Right lobe of liver (tissue), 6 donors: ENCODE data around the gene CAPZB. TPM values are rescaled to one million over a fixed set of nuclear protein-coding genes. Genes with fewer than 3 reads are reported as not detected.
A peak's percentile ranks its signal among the peaks of the same experiment; 100 is the strongest.

Experiments
- ATAC-seq, 4 donors: fragments of 200-7000 bp; cut with Tn5 transposase; one replicate each; pipeline ENCODE4 v1.9.1; 2020; ENCODE audit warnings: mild to moderate bottlenecking in 4 of 4, moderate library complexity in 4 of 4
- DNase-seq, 3 donors: peaks; one replicate each; pipeline ENCODE4 v3.0.0-alpha.2; 2020
- H3K27ac ChIP-seq, 3 donors: fragments of 200-600 bp; one replicate each; pipeline ENCODE4 v1.8.0; 2022
- H3K27me3 ChIP-seq, 2 donors: fragments of 200-600 bp; one replicate each; pipeline ENCODE4 v1.8.0; 2022
- H3K36me3 ChIP-seq, 4 donors: fragments of 200-600 bp; sonication (generic) in 1 of 4; one replicate each; pipeline versions ENCODE4 v1.5.1 to v1.8.0; 2017 to 2022; ENCODE audit warnings: control low read depth in 1 of 4
- H3K4me1 ChIP-seq, 4 donors: fragments of 200-600 bp; sonication (generic) in 1 of 4; one replicate each; pipeline versions ENCODE4 v1.5.1 to v1.8.0; 2017 to 2022; ENCODE audit warnings: control low read depth in 1 of 4
- H3K4me3 ChIP-seq, 3 donors: fragments of 200-600 bp; one replicate each; pipeline ENCODE4 v1.8.0; 2022
- H3K9me3 ChIP-seq, 4 donors: fragments of 200-600 bp; sonication (generic) in 1 of 4; one replicate each; pipeline versions ENCODE4 v1.5.1 to v1.8.0; 2017 to 2022; ENCODE audit warnings: control low read depth in 1 of 4
- POLR2A ChIP-seq: fragments of 450-650 bp; IDR thresholded peaks from one replicate; pipeline ENCODE4 v1.6.1; 2017; ENCODE audit warnings: antibody characterized with exemption, mild to moderate bottlenecking
- whole genome bisulfite sequencing: methylation state at CpG from one replicate; pipeline ENCODE4 v1.1.6; 2018; ENCODE audit warnings: low coverage, low lambda C conversion rate; ENCODE audit not compliant: insufficient coverage; ENCODE audit errors: missing lambda C conversion rate; 5-methylcytosine and 5-hydroxymethylcytosine counted together
- intact Hi-C, 2 donors: fragments of 100-400 bp; cut with DNase I; formaldehyde crosslinking; loops; one replicate each; pipeline versions ENCODE4 v1.11.2 to v1.14.1; 2022
- total RNA-seq, 6 experiments: library from RNA; depleted of rRNA in 2 of 6; stranded (reverse); fragments of >200 nt in 2 of 6; fragmentation: NEBNext Ultra II Directional in 3 of 6; extraction: Animal tissue kit (Norgen Biotek cat#: 25700) in 3 of 6; gene quantifications; one replicate each; pipeline versions ENCODE4 v1.1.0 to v1.2.4, GENCODE V29; 2016 to 2023
- TF ChIP-seq, protein P1 (sequence below), 4 donors: fragments of 200-600 bp in 3 of 4; fragments of 450-650 bp in 1 of 4; IDR thresholded peaks; one replicate each; pipeline versions ENCODE4 v1.5.1 to v1.8.0; 2016 to 2022; ENCODE audit warnings: antibody characterized with exemption in 4 of 4, mild to moderate bottlenecking in 2 of 4
- donor health status: DM: no; HTN: yes; CAD: no.
- donor health status: DM: no; HTN: no; CAD: no.
- donor health status: DM: no; HTN: no; CAD: no.
- donor health status: DM: no; HTN: yes; CAD: no.
- donor health status: DM: no; HTN: yes; CAD: no.

The CAPZB gene
- total RNA-seq, 6 experiments from 2014 or later, result 53.5 to 117 (median 88.0) TPM

DNA sequence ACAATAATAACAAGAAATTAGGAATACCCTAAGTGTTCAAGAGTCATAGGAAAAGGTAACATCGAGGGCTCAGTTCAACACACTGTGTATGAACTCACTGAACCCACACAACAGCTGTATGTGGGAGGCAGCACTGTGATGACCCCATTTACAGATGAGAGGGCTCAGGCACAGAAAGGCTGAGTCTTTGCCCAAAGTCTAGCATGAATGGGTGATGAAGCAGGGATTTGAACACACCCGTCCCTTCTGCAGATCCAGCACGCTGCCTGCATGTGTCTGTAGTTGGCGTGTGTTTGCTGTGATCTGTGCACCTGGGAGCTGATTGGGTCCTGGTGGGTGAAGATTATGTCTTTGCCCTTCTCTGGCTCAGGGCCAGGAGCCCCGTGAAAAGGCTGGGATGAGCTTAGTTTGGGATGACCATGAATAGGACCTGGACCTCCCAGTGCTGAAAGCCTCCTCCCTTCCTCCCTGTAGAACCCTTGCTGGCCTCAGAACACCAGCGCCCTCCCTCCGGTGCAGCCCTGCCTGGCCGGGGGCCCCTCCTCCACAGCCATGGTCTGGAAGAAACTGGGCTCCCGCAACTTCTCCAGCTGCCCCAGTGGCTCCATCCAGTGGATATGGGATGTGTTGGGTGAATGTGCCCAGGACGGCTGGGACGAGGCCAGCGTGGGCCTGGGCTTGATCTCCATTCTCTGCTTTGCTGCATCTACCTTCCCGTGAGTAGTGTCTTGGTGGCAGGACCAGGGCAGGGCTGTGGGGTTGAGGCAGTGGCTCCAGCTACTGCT, 168.0 kb downstream of the CAPZB start:
- intact Hi-C loops, result no loop called here
- Histone ChIP-seq H3K36me3 (peaks cover 0 to 4% (median 1%) of the 10 kb centered on the region in 4 donors), H3K4me1 (peaks cover 0 to 10% (median 4%) of the 10 kb centered on the region in 4 donors), H3K27me3 (no peaks in the 10 kb centered on the region), H3K4me3 (no peak overlapping the region), H3K27ac (no peak overlapping the region), H3K9me3 (no peaks in the 10 kb centered on the region)
- DNase-seq (peak in 1 of 3 donors; percentile 47), ATAC-seq (no peak)
- 58% methylated on average over 2 of the region's 13 CpGs for WGBS
- TF ChIP-seq POLR2A, result no peak
- TF ChIP-seq, protein P1, sequence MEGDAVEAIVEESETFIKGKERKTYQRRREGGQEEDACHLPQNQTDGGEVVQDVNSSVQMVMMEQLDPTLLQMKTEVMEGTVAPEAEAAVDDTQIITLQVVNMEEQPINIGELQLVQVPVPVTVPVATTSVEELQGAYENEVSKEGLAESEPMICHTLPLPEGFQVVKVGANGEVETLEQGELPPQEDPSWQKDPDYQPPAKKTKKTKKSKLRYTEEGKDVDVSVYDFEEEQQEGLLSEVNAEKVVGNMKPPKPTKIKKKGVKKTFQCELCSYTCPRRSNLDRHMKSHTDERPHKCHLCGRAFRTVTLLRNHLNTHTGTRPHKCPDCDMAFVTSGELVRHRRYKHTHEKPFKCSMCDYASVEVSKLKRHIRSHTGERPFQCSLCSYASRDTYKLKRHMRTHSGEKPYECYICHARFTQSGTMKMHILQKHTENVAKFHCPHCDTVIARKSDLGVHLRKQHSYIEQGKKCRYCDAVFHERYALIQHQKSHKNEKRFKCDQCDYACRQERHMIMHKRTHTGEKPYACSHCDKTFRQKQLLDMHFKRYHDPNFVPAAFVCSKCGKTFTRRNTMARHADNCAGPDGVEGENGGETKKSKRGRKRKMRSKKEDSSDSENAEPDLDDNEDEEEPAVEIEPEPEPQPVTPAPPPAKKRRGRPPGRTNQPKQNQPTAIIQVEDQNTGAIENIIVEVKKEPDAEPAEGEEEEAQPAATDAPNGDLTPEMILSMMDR (IDR thresholded peaks at IDR 0.05), result no peak

DNA sequence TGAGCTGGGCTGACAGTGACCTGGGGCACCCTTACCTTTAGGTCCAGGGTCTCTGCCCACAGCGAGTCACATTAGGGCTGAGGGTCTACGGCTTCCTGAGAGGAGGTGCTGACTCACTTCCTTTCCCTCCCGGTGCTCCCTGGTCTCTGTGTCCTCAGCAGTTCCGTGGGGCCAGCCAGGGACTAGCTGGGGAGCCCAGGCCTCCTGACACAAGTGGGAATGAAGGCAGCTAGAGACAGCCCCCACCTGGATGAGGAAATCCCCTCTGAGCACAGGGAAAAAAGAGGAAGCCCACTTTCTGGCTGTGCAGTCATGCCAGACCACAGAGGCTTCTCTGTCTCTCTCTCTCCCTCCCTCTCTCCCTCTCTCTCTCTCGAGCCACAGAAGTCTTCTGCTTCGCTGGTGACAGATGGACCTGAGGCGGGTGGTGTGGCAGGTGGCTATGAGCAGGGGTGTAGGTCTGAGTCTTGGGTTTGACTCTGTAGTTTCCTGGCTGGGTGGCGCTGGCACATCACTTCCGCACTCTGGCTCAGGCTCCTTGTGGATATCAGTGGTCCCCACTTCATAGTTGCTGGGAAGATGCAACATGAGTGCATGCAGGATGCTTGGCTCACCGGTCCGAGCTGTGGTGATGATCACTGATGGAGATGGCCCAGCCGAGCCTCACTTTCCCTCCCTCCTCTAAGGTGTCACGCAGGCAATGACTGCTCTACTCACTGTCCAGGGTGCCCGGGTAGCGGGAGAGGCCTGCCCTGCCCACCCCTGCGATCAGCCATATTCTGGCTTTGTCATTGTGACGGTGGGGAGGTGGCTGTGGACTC, 169.8 kb downstream of the CAPZB start:
- WGBS, result 76% methylated on average over 5 of the region's 17 CpGs
- TF ChIP-seq, protein P1 (IDR thresholded peaks at IDR 0.05), result no peak
- TF ChIP-seq POLR2A, result no peak
- H3K4me3 ChIP-seq, result no peak overlapping the region
- H3K27me3 ChIP-seq, result no peaks in the 10 kb centered on the region
- H3K4me1 ChIP-seq, result peaks cover 0 to 18% (median 7%) of the 10 kb centered on the region in 4 donors
- H3K27ac ChIP-seq, result no peak overlapping the region
- peaks cover 0 to 4% (median 0%) of the 10 kb centered on the region in 4 donors for H3K36me3 ChIP-seq
- ATAC-seq (no peak), DNase-seq (peak in 2 of 3 donors; percentile 42 to 51)
- intact Hi-C loops, result no loop called here
- no peaks in the 10 kb centered on the region for H3K9me3 ChIP-seq

DNA sequence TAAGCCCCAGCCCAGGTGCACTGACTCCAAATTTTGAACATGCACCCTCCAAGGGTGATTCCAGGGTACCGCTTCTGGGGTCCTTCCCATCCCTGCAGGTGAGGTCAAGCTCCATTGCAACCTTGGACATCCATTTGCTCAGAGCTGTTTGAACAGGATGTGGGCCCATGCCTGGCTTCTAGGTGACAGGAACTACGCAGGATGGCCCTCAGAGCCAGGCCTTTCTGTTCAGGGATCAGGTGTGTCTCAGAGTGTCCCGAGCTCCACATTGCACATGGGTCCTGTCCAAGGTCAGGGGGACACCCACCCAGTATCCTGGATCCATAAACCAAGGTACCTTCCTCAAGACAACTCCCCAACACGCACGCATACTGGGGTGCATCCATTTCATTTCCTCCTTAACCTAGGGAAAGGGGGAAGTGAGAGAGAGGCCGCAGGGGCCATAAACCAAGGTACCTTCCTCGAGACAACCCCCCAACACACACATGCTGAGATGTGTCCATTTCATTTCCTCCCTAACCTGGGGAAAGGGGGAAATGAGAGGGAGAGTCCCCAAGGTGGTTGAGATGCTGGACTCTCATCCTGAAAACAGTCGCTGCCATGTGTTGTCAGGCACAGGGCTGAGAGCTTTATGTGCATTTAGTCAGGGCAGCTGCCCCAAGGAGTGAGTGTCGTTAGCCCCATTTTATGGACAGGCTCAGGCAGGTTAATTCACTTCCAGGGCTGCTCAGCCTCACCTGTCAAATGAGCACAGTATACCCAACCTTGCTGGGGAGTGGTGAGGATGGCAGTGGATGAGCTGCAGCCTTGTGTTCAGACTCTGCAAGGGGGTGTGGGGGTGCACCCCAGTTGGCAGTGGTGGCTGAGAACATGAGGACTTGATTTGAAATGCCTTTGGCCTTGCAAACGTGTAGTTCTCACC, 171.1 kb downstream of the CAPZB start:
- intact Hi-C loops, result no loop called here
- no peak for ATAC-seq
- H3K36me3 ChIP-seq, result peaks cover 0 to 4% (median 0%) of the 10 kb centered on the region in 4 donors
- H3K4me3 ChIP-seq, result no peak overlapping the region
- H3K9me3 ChIP-seq, result no peaks in the 10 kb centered on the region
- peak in 1 of 3 donors; percentile 39 for DNase-seq
- no peak overlapping the region for H3K27ac ChIP-seq
- TF ChIP-seq, protein P1 (IDR thresholded peaks at IDR 0.05), result no peak
- no peak for TF ChIP-seq POLR2A
- no peaks in the 10 kb centered on the region for H3K27me3 ChIP-seq
- peaks cover 0 to 18% (median 7%) of the 10 kb centered on the region in 4 donors for H3K4me1 ChIP-seq
- WGBS, result 71% methylated on average over 6 of the region's 10 CpGs

DNA sequence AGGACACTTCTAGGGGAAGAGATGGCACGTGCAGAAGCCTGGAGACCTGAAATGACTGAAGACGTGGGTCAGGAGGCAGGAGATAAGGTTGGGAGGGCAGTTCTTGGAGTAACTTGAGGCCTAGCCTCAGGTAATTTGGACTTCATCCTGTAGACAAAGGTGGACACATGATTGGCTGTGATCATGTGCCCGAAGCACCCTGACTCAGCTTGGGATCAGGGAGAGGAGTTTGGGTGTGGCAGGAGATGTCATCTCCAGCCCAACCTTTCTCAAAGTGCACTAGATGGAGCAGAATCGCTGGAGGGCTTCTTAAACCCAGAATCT, 171.7 kb downstream of the CAPZB start:
- ATAC-seq (no peak), DNase-seq (no peak)
- H3K4me3 ChIP-seq, result no peak overlapping the region
- 76% methylated on average over 2 of the region's 4 CpGs for WGBS
- intact Hi-C loops, result no loop called here
- no peaks in the 10 kb centered on the region for H3K27me3 ChIP-seq
- H3K4me1 ChIP-seq, result peaks cover 0 to 18% (median 7%) of the 10 kb centered on the region in 4 donors
- no peaks in the 10 kb centered on the region for H3K36me3 ChIP-seq
- H3K27ac ChIP-seq, result no peak overlapping the region
- H3K9me3 ChIP-seq, result no peaks in the 10 kb centered on the region
- no peak for TF ChIP-seq POLR2A
- TF ChIP-seq, protein P1 (IDR thresholded peaks at IDR 0.05), result no peak
